ENCODE results near the gene MYO1A. TPM values are rescaled to one million over a fixed set of nuclear protein-coding genes. Genes with fewer than 3 reads are reported as not detected.
"Not testable (repeated sequence)": the region's sequence is repeated elsewhere in the genome, so short reads cannot be mapped to it uniquely, and the experiment has no call there.

Gene MYO1A
- total RNA-seq, 1 donor from 2014 or later = not detected

GRCh38 chr12:57087010-57087690, 37.2 kb upstream of the MYO1A start:
- DNase-seq (ENCODE audit: low read depth) = no peak
- no peak for TF ChIP-seq CTCF (conservative IDR thresholded peaks at IDR 0.05; ENCODE audit: low read depth, low read length)
- peak overlapping the region; percentile 93 for H3K4me3 ChIP-seq (ENCODE audit: low read depth, low read length)

GRCh38 chr12:57086493-57087009, 36.6 kb upstream of the MYO1A start:
- no peak for DNase-seq (ENCODE audit: low read depth)
- TF ChIP-seq CTCF (conservative IDR thresholded peaks at IDR 0.05; ENCODE audit: low read depth, low read length) = peak; percentile 48
- H3K4me3 ChIP-seq (ENCODE audit: low read depth, low read length) = peak overlapping the region; percentile 93

- TF ChIP-seq CTCF (conservative IDR thresholded peaks at IDR 0.05; ENCODE audit: low read depth, low read length) = no peak
- no peak for DNase-seq (ENCODE audit: low read depth)
- peak overlapping the region; percentile 93 for H3K4me3 ChIP-seq (ENCODE audit: low read depth, low read length)
Observed at GRCh38 chr12:57085999-57086492, 36.1 kb upstream of the MYO1A start.

GRCh38 chr12:57080855-57081254, 30.9 kb upstream of the MYO1A start:
- TF ChIP-seq CTCF (conservative IDR thresholded peaks at IDR 0.05; ENCODE audit: low read depth, low read length) = no peak
- H3K4me3 ChIP-seq (ENCODE audit: low read depth, low read length) = no peak overlapping the region
- no peak for DNase-seq (ENCODE audit: low read depth)

GRCh38 chr12:57079821-57080220, 29.9 kb upstream of the MYO1A start:
- no peak overlapping the region for H3K4me3 ChIP-seq (ENCODE audit: low read depth, low read length)
- no peak for DNase-seq (ENCODE audit: low read depth)
- TF ChIP-seq CTCF (conservative IDR thresholded peaks at IDR 0.05; ENCODE audit: low read depth, low read length) = no peak

- H3K4me3 ChIP-seq (ENCODE audit: low read depth, low read length) = peak within 1 kb of the TSS; percentile 92
- TF ChIP-seq CTCF (conservative IDR thresholded peaks at IDR 0.05; ENCODE audit: low read depth, low read length) = no peak
- DNase-seq (ENCODE audit: low read depth) = peak; percentile 100
Observed at GRCh38 chr12:57078519-57079404, 28.8 kb upstream of the MYO1A start, which contains the start of gene NEMP1. TSS of gene NEMP1 (minus strand) at chr12:57078791. CDS start at chr12:57078745, 46 bp downstream.

GRCh38 chr12:57073566-57074450, 23.9 kb upstream of the MYO1A start:
- H3K4me3 ChIP-seq (ENCODE audit: low read depth, low read length); DNase-seq (ENCODE audit: low read depth): not testable (repeated sequence)

Measured in epithelial cell of proximal tubule (primary cell).